HG03571 (cell line): ENCODE results near the gene CSNK2A2.

Source experiments
- ATAC-seq: cut with Tn5 transposase; IDR thresholded peaks from one replicate; pipeline ENCODE4 v1.9.1; 2021; ENCODE audit not compliant: unreplicated experiment

CSNK2A2 gene

GRCh38 chr16:58152246-58152868, 45.5 kb downstream of the CSNK2A2 start:
- no peak for ATAC-seq

- no peak for ATAC-seq
These were observed 49.4 kb downstream of the CSNK2A2 start for GRCh38 chr16:58148526-58148925.

DNA sequence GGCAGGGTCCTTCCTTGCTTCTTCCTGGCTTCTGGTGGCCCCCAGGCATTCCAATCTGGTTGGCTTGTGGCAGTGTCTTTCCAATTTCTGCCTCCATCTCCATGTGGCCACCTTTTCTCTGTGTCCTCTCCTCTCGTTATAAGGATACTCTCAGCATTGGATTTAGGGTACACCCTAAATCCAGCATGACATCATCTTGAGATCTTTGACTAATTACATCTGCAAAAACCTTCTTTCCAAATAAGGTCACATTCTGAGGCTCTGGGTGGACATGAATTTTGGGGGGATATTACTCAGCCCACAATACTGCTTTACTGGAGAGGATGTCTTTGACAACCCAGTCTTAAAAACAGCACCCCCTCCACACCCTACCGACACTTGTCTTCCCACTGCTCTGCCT, 49.8 kb downstream of the CSNK2A2 start:
- ATAC-seq, result no peak

DNA sequence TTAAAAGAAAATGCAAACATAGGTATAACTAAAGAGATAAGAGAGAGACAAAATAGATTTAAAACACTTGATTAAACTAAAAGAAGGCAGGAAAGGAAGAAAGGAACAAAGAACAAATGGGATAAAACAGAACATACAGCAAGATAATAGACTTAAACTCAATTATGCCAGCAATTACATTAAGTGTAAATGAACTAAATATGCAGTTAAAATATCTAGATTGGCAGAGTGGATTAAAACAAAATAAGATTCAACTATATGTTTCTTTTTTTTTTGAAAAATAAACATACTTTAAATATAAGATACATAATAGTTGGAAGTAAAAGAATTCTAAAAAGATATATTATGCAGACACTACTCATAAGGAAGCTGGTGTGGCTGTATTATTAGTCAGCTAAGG, 59.1 kb downstream of the CSNK2A2 start:
- no peak for ATAC-seq

DNA sequence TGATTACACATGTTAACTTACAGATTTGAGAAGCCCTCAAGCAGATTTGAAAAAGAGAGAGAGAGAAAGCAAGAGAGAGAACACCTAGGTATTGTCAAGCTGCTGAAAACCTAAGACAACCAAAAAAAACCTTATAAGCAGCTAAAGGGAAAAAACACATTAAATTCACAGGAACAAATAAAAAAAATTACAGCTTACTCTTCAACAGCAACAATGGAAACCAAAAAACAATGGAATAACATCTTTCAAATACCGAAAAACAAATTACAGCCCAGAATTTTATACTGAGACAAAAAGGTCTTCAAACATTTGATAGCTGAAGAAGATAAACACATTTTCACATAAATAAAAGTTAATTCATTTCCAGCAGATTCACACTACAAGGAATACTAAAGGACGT, 60.3 kb downstream of the CSNK2A2 start:
- no peak for ATAC-seq

DNA sequence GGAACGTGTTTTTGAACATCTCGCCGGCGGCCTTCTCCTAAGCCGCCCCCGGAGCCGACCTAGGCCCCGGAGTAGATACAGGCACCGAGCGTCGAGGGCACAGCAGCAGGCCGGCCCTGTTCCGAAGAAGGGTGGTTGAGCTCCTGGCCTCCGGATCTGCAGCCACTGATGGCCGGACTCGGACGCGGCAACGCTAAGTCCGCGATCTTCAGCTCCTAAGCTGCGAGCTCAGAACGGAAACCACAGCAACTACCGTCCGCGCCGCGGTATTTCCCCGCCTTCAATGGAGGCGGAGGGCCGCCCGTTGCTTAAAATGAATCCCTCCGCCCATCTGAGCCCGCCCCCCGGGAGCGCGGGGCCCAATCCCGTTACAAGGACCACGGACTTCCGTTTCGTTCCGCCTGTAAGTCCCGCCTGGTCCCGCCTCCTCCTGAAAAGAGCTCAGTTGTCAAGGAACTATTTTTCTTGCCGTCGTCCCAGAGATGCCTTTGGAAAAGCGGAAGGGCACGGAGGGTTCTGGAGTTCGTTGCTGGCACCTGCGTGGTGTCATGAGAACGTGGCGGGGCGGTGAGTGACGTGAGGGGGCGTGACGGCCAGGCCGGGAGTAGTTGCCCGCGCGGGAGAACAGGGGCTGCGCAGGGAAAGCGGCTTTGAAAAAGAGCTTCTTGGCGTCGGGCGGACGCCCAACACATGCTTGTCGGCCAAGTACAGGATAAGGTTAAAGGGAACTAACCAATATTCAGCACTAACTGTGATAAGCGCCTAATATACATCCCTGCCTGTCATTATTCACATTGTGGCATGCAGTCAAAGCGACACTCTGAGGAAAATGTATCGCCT, 68.6 kb downstream of the CSNK2A2 start, which contains the start of gene CFAP20:
CFAP20 (minus strand) TSS at position 285 of the 840 bp plus-strand sequence; CDS start at position 19, 266 bp downstream.
- peak; percentile 69 for ATAC-seq

DNA sequence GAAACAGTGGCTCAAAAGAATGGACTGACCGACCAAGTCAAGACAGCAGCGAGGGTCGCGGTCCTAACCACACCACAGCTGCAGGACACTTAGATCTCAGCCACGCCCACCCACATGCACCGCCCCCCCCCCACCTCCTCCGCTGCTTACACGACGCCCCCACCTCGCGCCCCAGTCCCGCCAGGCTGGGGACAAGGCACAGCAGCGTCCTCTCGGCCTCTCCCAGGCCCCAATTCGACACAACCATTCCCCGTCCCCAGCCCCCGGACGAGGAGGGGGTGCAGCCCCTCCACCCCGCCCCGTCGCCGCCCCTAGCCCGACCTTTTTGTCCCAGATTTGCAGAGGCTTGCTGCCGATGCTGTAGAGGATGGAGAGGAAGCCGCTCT, 69.2 kb downstream of the CSNK2A2 start:
- peak; percentile 4 for ATAC-seq

DNA sequence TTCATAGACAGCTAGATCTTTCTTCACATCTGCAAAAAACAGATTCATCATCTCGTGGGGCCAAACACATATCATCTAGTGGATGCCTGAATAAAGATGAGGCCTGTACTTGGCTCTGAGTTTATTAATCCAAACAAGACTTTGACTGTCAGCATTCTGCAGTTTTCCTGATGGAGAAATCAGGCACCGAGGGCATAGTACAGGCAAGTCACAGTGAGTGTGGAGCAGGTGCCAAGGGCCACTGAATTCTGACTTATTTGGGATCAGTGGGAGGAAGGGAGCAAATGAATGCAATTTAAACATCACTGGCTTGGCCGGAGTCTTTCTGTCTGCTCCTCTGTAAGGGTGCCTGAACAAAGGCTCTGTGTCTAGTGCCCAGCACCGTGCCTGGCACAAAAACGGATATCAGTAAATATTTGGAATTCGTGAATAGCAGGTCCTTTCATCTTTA, 69.7 kb downstream of the CSNK2A2 start:
- no peak for ATAC-seq

DNA sequence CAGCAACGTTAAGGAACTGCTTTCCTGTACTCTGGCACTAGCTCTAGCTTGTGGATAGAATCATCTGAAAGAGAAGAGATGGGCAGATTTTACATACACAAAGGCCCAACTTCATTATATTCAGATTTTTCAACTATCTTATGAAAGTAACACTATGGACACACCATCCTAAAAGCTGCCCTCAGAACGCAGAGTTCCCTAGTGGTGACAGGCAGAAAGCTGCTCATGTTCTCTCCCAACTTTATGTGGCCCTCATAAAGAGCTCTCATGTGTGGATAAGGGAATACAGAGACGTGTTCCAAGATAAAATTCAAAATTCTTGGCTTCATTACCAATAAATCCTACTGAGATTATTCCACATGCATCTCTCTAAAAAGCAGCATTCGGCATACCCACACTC, 70.3 kb downstream of the CSNK2A2 start:
- ATAC-seq, result no peak

- peak; percentile 28 for ATAC-seq
These were observed 70.8 kb downstream of the CSNK2A2 start for GRCh38 chr16:58127033-58127556.

DNA sequence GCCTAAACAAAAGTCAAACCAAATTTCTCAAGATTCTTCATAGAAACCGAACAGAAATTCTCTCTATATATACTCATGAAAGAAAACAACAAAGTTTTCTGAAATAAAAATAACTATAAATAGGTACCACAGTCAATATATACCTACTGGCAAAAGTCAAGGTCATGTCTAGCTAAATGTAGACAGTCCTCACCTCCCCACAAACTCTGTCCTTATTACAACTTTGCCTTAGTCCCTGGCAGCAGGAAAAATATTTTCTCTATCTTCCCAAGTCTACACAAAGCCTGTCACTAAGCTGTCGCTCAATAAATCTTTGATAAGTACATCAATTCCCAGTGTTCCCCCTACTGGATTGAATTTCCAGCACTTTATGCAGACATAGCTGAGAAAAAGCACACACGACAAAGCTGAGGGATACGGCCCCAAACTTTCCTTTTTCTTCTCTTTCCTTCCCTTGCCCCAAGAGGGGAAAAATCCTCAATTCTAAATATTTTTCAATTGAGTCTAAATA, 71.4 kb downstream of the CSNK2A2 start:
- no peak for ATAC-seq

GRCh38 chr16:58125781-58126335, 72.0 kb downstream of the CSNK2A2 start:
- ATAC-seq, result no peak

GRCh38 chr16:58125041-58125440, 72.9 kb downstream of the CSNK2A2 start:
- ATAC-seq, result no peak

DNA sequence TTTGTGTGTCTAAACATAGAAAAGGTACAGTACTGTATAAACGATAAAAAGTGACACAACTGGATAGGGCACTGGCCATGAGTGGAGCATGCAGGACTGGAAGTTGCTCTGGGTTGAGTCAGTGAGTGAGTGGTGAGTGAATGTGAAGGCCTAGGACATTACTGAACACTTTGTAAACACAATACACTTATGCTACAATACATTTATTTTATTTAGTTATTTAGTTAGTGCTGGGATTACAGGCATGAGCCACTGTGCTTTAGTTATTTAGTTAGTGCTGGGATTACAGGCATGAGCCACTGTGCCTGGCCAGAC, 73.3 kb downstream of the CSNK2A2 start:
- no peak for ATAC-seq

DNA sequence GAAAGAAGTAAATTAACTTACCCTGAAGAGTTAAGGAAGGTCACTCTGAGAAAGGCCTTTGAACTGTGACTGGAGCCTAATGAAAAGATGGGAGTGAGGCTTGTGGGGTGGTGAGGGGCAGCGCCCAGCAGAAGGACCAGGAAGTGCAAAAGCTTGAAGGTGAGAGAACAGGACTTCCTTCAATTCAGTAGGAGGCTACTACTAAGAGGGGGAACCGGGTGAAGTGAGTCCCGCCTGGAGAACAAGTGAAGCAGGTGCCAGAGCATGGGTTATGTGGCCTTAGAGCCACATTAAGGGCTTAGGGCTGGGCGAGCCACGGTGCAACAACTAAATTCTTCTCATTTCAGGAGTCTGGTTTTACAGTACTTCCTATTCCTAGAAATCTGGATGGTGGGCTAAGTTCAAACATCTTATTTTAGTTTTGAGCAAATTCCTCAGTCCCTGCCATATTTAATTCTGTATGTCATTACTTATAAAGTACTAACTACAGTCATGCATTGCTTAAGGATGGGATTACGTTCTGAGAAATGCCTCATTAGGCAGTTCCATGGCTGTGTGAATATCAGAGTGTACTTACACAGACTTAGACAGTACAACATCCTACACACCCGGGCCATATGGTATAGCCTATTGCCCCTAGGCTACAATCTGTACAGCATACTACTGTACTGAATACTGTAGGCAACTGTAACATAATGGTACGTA, 73.9 kb downstream of the CSNK2A2 start:
- no peak for ATAC-seq

- ATAC-seq, result no peak
These were observed 76.8 kb downstream of the CSNK2A2 start for GRCh38 chr16:58121132-58121531.

GRCh38 chr16:58120234-58120633, 77.7 kb downstream of the CSNK2A2 start:
- no peak for ATAC-seq

- ATAC-seq, result no peak
These were observed 78.4 kb downstream of the CSNK2A2 start for GRCh38 chr16:58119509-58119845.

GRCh38 chr16:58118801-58119508, 79.0 kb downstream of the CSNK2A2 start:
- ATAC-seq, result no peak

GRCh38 chr16:58116529-58116928, 81.4 kb downstream of the CSNK2A2 start:
- no peak for ATAC-seq

- ATAC-seq, result no peak
These were observed 81.8 kb downstream of the CSNK2A2 start for GRCh38 chr16:58116081-58116480.
